NCI-H1092 treated with DMSO at 0.1 percent for 48 hours (cell line): Measurements from ENCODE around the gene CCDC194.

Experiments used
- DNase-seq: peaks from one replicate; lab custom pipeline; 2025; lab: John Stamatoyannopoulos, UW

CCDC194 gene

GRCh38 chr19:17406046-17406886 is 12.3 kb upstream of the CCDC194 start:
- no peak for DNase-seq

GRCh38 chr19:17405250-17406045 is 11.5 kb upstream of the CCDC194 start, which contains the start of gene BST2:
Gene BST2, minus strand, starts transcription at chr19:17405630. Its CDS starts 55 bp downstream, at chr19:17405575.
- no peak for DNase-seq

DNA sequence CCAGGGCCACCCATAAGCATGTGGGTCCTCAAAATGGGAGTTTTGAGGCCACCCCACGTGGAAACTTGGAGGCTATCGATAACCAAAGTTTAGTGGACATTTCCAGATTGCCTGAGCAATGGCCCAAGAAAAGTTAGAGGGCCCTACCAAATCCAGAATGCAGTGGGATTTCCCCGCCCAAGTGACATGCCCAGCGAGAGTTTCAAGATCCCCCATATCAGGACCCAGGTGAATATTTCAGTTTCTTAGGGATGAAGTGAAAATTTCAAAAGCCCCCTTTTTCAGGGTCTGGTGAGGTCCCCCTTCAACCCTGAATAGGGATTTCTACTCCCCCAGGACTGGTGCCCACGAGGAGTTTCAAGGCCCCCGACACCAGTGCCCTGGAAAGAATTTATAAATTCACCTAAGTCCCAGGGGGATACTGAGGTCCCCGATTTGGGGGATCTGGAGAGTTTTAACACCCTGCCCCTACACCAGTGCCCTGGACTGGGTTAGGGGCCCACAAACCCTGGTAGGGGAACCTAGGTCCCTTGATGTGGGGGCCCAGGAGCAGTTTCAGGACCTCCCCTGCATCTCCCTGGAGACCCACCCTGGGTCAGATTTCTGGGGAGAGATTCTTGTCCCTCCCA is 10.7 kb upstream of the CCDC194 start:
- no peak for DNase-seq

DNA sequence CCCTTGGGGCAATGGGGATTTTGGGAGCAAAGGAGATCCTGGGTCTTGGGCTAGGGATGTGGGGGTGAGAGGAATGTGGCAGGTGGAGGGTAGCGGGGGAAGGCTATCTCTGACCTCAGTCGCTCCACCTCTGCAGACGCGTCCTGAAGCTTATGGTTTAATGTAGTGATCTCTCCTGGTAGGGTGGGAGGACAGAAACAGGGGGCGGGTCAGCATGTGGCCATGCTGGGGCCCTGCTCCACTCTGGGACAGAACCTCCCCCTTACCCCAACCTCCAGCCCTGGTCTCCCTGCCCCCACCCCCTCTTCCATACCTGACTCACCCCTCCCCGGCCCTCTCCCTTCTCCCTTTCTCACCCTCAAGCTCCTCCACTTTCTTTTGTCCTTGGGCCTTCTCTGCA is 10.0 kb upstream of the CCDC194 start:
- no peak for DNase-seq

DNA sequence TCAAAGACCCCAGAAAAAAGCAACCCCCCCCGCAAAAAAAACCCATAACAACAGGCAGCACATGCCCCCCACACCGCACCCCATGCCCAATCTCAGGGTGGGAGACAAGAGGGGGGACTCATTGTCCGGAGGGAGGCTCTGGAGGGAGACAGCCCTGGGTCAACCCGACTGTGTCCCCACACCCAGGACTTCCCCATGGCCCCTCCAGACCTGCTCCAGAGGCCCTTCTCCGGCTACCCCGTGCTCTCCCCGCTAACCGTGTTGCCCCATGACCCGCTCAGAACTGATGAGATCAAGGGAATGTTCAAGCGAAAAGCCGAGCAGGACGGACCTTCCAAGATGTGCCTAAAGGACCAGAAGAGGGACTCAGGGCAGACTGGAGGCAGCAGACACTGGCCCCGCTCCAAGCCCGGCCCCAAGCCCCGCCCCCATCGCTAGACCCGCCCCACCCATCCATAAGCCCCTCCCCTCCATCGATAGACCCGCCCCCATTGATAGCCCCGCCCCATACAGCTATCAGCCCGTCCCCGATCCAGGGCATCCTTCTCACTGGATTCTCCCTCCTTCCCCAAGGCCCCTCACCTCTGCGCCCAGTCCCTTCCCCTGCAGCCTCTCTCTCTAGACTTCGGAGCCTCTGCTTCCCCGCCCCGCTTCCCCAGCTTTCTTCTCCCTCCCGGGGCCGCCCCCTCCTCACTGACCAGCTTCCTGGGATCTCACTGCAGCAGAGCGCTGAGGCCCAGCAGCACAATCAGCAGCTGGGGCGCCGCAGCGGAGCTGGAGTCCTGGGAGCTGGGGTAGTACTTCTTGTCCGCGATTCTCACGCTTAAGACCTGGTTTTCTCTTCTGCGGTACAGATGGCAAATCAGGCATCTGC is 9.2 kb upstream of the CCDC194 start:
- no peak for DNase-seq

DNA sequence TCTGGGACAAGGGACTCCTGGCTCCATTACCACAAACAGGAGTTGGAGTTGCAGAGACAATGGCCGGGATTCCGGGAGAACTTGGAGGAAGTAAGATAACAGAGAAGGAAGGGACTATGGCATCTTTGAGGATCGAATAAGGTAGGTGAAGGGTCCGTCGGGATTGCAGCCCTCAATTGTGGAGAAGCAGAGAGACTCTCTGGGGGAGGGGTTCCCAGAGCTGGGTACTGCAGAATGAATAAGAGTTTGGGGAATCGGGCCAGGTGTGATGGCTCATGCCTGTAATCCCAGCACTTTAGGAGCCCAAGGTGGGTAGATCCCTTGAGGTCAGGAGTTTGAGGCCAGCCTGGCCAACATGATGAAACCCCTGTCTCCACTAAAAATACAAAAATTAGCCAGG is 7.6 kb upstream of the CCDC194 start:
- no peak for DNase-seq

DNA sequence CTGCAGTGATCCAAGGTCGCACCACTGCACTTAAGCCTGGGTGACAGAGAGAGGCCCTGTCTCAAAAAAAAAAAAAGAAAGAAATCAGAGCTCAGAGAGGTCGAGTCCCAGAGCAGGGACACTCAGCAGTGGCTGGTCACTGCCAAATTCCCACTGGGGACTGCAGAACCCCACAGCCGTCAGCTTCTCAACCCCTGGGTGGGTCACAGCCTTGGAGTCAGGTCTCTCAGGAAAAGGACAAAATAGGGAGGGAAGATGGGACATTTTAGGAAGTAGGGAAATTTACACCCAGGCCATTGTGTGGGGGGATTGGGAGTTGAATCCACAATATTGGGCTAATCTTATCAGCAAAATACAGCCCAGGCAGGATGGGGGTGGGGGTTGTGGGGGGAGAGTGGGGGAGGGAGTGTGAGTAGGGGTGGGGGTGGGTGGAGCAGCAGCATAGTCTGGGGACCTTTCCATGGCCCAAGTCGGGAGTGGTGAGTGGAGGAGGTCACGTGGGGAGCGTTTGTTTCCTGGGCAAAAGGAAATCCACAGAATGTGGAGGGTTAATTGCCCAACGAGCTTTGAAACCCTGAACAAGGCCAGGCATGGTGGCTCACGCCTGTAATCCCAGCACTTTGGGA is 5.0 kb upstream of the CCDC194 start:
- DNase-seq, result no peak

- no peak for DNase-seq
These were observed 957 bp upstream of the CCDC194 start for GRCh38 chr19:17394891-17395415.

DNA sequence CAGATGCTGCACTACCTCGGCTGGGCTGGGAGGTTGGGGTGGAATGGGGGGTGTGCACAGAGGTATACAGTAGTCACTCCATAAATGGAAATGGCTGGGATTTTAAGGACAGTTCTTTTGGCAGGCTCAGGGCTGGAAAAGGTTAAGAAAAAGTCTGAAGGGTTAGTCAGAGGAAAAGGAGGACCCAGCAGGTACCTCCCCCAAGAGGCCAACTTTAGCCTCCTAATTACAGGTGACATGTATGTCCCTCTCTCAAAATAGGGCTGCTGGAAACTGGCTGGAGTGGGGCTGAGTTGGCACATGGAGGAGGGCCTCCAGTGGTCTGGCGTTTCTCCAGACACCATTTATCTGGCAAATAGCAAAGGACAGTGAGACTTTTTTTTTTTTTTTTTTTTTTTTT is 994 bp downstream of the CCDC194 start:
- no peak for DNase-seq

DNA sequence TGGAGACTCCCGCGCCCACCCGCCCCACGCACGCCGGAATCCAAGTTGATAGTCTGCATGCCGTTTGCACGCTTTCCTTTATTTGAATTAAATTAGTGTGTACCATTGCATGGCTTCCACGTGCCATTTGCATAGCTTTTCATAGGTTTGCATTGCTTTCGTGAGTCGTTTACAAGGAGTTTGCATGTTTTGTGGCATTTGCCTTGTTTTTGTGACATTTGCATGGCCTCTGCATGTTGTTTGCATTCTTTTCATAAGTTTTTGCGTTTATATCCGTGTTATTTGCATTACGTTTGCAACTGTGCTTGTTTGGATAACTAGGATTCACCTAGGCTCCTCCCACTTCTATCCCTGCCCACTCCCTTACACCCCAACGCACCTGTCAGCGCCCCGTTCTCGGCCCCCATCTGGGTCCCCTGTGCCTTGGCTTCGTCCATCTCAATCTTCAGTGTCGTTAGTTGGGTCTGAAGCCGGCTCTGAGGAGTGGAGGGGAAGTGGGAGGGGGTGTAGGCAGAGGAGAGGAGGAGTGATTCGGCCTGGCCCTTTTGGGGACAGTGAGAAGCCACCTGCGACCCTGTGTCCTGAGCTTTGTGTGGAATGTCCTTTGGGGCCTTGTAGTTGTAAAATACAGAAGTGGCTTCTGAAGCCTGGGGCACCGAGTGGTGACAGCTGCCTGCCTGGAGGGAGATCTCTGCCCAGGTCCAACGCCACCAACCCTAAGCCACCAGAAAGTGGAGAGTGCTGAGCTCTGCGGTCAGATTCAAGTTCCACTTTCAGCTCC is 2.4 kb downstream of the CCDC194 start:
- DNase-seq, result no peak

GRCh38 chr19:17390665-17391370 is 3.2 kb downstream of the CCDC194 start:
- peak; percentile 84 for DNase-seq

- no peak for DNase-seq
These were observed 3.9 kb downstream of the CCDC194 start for GRCh38 chr19:17389957-17390664.

- no peak for DNase-seq
These were observed 4.7 kb downstream of the CCDC194 start for GRCh38 chr19:17389288-17389687.

- peak; percentile 27 for DNase-seq
These were observed 8.0 kb downstream of the CCDC194 start for GRCh38 chr19:17385878-17386611.

- DNase-seq, result no peak
These were observed 13.4 kb downstream of the CCDC194 start for GRCh38 chr19:17380426-17381138.

GRCh38 chr19:17379221-17379631 is 14.8 kb downstream of the CCDC194 start:
- DNase-seq, result no peak

DNA sequence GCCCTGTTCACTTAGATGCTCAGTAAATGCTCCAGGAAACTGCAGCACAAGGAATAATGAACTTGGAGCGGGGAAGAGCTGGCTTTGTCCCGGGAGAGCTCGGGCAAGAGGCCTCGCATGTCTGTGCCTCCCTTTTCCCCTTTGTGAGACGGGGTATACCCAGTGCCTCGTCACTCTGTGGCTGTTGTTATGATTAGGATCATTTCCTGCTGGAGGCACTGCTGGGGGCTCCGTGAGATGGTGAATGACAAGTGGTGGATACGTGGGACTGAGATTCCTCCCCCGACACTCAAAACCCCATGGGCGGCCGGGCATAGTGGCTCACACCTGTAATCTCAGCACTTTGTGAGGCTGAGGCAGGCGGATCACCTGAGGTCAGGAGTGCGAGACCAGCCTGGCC is 15.7 kb downstream of the CCDC194 start:
- DNase-seq, result no peak
